ENCODE measurements around the gene CFHR4. TPM values are rescaled to one million over a fixed set of nuclear protein-coding genes. Genes with fewer than 3 reads are reported as not detected.

CFHR4 gene
- total RNA-seq, 1 experiment from 2014 or later, result not detected

GRCh38 chr1:196858811-196859210 lies 29.0 kb upstream of the CFHR4 start:
- Histone ChIP-seq H3K4me1 (ENCODE audit: control insufficient read depth in 1 of 2, insufficient read depth in 2 of 2, low read length in 2 of 2) (no peaks in the 10 kb centered on the region), H3K9ac (ENCODE audit: low read length) (no peak overlapping the region), H3K27ac (ENCODE audit: low read depth, low read length) (no peak overlapping the region), H4K20me1 (ENCODE audit: insufficient read depth) (no peaks in the 10 kb centered on the region), H3K9me3 (ENCODE audit: control insufficient read depth in 1 of 2, insufficient read depth in 1 of 2, low read depth in 1 of 2, low read length in 2 of 2) (no peaks in the 10 kb centered on the region), H3K36me3 (ENCODE audit: control insufficient read depth in 1 of 2, insufficient read depth in 2 of 2, low read length in 2 of 2) (no peaks in the 10 kb centered on the region), H3K9me2 (ENCODE audit: insufficient read depth) (no peaks in the 10 kb centered on the region; the same call in 1 of the 2 replicates), H3K4me3 (replicated peaks in 1 of 2; ENCODE audit: low read depth in 1 of 2, low read length in 2 of 2) (no peak overlapping the region), H3K79me2 (ENCODE audit: insufficient read depth, low read length) (no peaks in the 10 kb centered on the region), H3K4me2 (ENCODE audit: low read length) (no peak overlapping the region), H2AFZ (ENCODE audit: low read depth, low read length, poor library complexity, severe bottlenecking) (no peak overlapping the region), H3K27me3 (ENCODE audit: insufficient read depth, low read length) (no peaks in the 10 kb centered on the region)
- DNase-seq (ENCODE audit: low read depth, low spot score), result no peak
- BruUV-seq (replicated peaks), result no TSS peak
- ChIA-PET CTCF (no interaction called here), RAD21 (ENCODE audit: low non-redundant PET in 1 of 2, low total read pairs in 2 of 2, uncharacterized antibody in 2 of 2, unreplicated experiment in 2 of 2) (no interaction called here), POLR2A (no interaction called here)
- ATAC-seq, result no peak
- intact Hi-C loops (cut with micrococcal nuclease), result no loop called here
- no peak for TF ChIP-seq FOSL1 (IDR thresholded peaks at IDR 0.05; ENCODE audit: low read depth)
- no peak for TF ChIP-seq ZNF274 (IDR thresholded peaks at IDR 0.05; ENCODE audit: low read depth, low read length)
- TF ChIP-seq ZFX (IDR thresholded peaks at IDR 0.05), result no peak
- no peak for TF ChIP-seq SIN3A (IDR thresholded peaks at IDR 0.05; ENCODE audit: low read depth)
- TF ChIP-seq ELF1 (IDR thresholded peaks at IDR 0.05; ENCODE audit: borderline replicate concordance, low read depth), result no peak
- TF ChIP-seq CEBPB (IDR thresholded peaks at IDR 0.05; ENCODE audit: low read depth), result no peak
- no peak for TF ChIP-seq EZH2 (IDR thresholded peaks at IDR 0.05)
- TF ChIP-seq EGR1 (IDR thresholded peaks at IDR 0.05; ENCODE audit: low read depth), result no peak
- no peak for TF ChIP-seq ZBTB33 (IDR thresholded peaks at IDR 0.05; ENCODE audit: extremely low read depth, insufficient replicate concordance, low read length)
- no peak for TF ChIP-seq REST (IDR thresholded peaks at IDR 0.05; ENCODE audit: low read depth)
- no peak for TF ChIP-seq POLR2AphosphoS5 (IDR thresholded peaks at IDR 0.05; ENCODE audit: low read depth, low read length)
- TF ChIP-seq SRF (IDR thresholded peaks at IDR 0.05; ENCODE audit: low read depth), result no peak
- no peak for TF ChIP-seq TCF7L2 (IDR thresholded peaks at IDR 0.05; ENCODE audit: borderline replicate concordance, extremely low read depth, insufficient read depth, insufficient read length)
- TF ChIP-seq ATF3 (IDR thresholded peaks at IDR 0.05), result no peak
- TF ChIP-seq JUND (IDR thresholded peaks at IDR 0.05), result no peak
- TF ChIP-seq EZH2phosphoT487 (IDR thresholded peaks at IDR 0.05; ENCODE audit: borderline replicate concordance), result no peak
- TF ChIP-seq RAD21 (IDR thresholded peaks at IDR 0.05; ENCODE audit: low read depth), result no peak

All from HCT116 (cell line).